Aorta (tissue), 5 donors: Measurements from ENCODE around the gene TRAF1. TPM values are rescaled to one million over a fixed set of nuclear protein-coding genes. Genes with fewer than 3 reads are reported as not detected.
A peak's percentile ranks its signal among the peaks of the same experiment; 100 is the strongest.

Source experiments
- ATAC-seq: fragments of 200-7000 bp; cut with Tn5 transposase; one replicate; pipeline ENCODE4 v1.9.1; 2022; ENCODE audit warnings: moderate library complexity; ENCODE audit not compliant: low FRiP score
- DNase-seq, 2 donors: peaks; one replicate each; pipeline ENCODE4 v3.0.0-alpha.2; 2020
- H3K27ac ChIP-seq, 2 donors: one replicate each; pipeline ENCODE4 v1.5.1; 2013; ENCODE audit warnings: low read length in 2 of 2, mild to moderate bottlenecking in 2 of 2, moderate library complexity in 2 of 2, control low read depth in 1 of 2, inconsistent platforms in 1 of 2, low read depth in 1 of 2
- H3K27me3 ChIP-seq, 2 donors: one replicate each; pipeline ENCODE4 v1.6.1; 2013; ENCODE audit warnings: control low read depth in 1 of 2, low read length in 1 of 2, mild to moderate bottlenecking in 1 of 2, moderate library complexity in 1 of 2; ENCODE audit not compliant: insufficient read depth in 2 of 2, control insufficient read depth in 1 of 2
- H3K36me3 ChIP-seq, 2 donors: one replicate each; pipeline ENCODE4 v1.6.1; 2013; ENCODE audit warnings: control low read depth in 1 of 2, low read length in 1 of 2, mild to moderate bottlenecking in 1 of 2; ENCODE audit not compliant: insufficient read depth in 2 of 2, control insufficient read depth in 1 of 2
- H3K4me1 ChIP-seq, 2 donors: one replicate each; pipeline ENCODE4 v1.6.1; 2013; ENCODE audit warnings: low read length in 2 of 2, control low read depth in 1 of 2, mild to moderate bottlenecking in 1 of 2, moderate library complexity in 1 of 2; ENCODE audit not compliant: insufficient read depth in 2 of 2, control insufficient read depth in 1 of 2
- H3K4me3 ChIP-seq, 2 donors: one replicate each; pipeline ENCODE4 v1.5.1; 2013; ENCODE audit warnings: low read length in 2 of 2, control low read depth in 1 of 2, mild to moderate bottlenecking in 1 of 2
- H3K9me3 ChIP-seq: one replicate; pipeline ENCODE4 v1.6.1; 2013; ENCODE audit warnings: mild to moderate bottlenecking, low read length; ENCODE audit not compliant: control insufficient read depth
- WGBS, 2 donors: extraction: QIAGEN DNeasy Blood & Tissue Kit; methylation state at CpG; one replicate each; pipeline ENCODE4 v1.1.7; 2013; 5-methylcytosine and 5-hydroxymethylcytosine counted together
- intact Hi-C, 2 donors: fragments of 100-400 bp; cut with DNase I; formaldehyde crosslinking; loops; one replicate each; pipeline versions ENCODE4 v1.14.2 to v1.15.0; 2022
- polyA plus RNA-seq, 2 donors: library from polyadenylated mRNA; stranded (reverse); fragments of 200-250 nt; gene quantifications; one replicate each; pipeline ENCODE4 v1.2.3, GENCODE V29; 2013
- total RNA-seq, 2 donors: library from RNA; stranded (reverse); fragmentation: NEBNext Ultra II Directional; extraction: Animal tissue kit (Norgen Biotek cat#: 25700); gene quantifications; one replicate each; pipeline ENCODE4 v1.2.1, GENCODE V29; 2021
- donor health status: healthy with polysubstance abuse.
- donor health status: Bipolar disorder and iron deficiency.
- donor health status: DM: no; HTN: no; CAD: no.
- donor health status: DM: no; HTN: no; CAD: no.
- donor health status: DM: yes; HTN: yes; CAD: no.

The TRAF1 gene
- total and polyA plus RNA-seq, 4 donors = 10.5 to 43.3 (median 22.8) TPM

DNA sequence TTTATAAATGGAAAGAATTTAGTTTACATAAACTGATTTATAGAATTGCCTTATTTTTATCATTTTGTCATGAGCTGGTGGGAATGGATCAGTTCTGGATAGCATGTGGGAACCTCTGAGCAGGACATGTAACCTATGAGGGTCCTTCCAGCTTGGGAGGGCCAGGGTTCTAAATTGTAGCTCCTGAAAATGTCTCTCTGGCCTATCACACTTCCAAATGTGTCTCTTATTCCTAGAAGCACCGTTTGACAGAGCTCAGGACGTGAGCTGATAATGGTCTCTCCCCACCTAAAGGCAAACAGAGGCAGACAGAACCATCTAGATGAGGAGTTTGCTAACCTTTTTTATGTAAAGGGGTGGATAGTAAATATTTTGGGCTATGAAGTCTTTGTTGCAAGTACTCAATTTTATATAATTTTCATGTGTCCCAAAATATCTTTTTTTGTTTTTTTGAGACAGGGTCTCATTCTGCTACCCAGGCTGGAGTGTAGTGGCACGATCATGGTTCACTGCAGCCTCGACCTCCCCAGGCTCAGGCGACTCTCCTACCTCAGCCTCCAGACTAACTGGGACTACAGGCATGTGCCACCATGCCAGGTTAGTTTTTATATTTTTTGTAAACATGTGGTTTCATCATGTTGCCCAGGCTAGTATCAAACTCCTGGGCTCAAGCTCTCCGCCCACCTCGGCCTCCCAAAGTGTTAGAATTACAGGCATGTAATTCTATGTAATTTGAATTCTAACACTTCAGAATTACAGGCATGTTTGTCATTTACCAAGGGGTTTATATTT, 4.0 kb downstream of the TRAF1 start:
- Histone ChIP-seq H3K4me3 (no peak overlapping the region), H3K27me3 (no peaks in the 10 kb centered on the region), H3K36me3 (no peaks in the 10 kb centered on the region), H3K27ac (peak overlapping the region in 1 of 2 donors; percentile 81), H3K9me3 (no peaks in the 10 kb centered on the region), H3K4me1 (peaks cover 0 to 4% of the 10 kb centered on the region in 2 donors)
- DNase-seq (no peak), ATAC-seq (no peak)
- intact Hi-C loops = no loop called here
- WGBS, 2 donors = 61 to 65% methylated on average over 7 of the region's 7 CpGs

DNA sequence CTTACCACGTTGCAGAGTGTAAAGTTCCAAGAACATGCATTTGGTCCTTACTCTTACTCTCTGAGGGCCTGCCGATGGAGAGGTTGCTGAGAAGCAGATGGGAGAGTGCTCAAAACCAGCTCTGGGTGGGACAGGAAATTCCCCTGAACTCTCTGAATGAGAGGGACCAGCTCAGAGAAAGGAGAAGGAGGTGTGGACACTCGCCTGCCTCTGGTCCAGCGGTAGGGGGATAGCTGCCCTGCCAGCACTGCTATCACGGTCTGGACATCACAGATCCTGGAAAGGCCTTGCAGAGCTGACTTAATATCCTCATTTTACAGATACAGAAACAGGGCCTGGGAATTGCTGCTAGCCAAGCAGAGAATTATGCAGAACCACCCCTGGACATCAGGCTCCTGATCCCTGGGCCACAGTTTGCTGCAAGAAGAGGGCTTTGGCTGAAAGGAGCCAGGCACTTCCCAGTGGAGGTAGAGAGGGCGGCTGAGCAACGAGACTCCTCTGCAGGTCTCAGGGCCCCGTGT, 4.9 kb downstream of the TRAF1 start:
- intact Hi-C loops = no loop called here
- H3K4me1 ChIP-seq = peaks cover 0 to 5% of the 10 kb centered on the region in 2 donors
- DNase-seq (no peak), ATAC-seq (no peak)
- H3K27me3 ChIP-seq = no peaks in the 10 kb centered on the region
- H3K36me3 ChIP-seq = no peaks in the 10 kb centered on the region
- H3K9me3 ChIP-seq = peaks cover 2% of the 10 kb centered on the region
- 8% methylated on average over 8 of the region's 8 CpGs for WGBS, 2 donors
- H3K27ac ChIP-seq = peak overlapping the region in 1 of 2 donors; percentile 80
- no peak overlapping the region for H3K4me3 ChIP-seq

DNA sequence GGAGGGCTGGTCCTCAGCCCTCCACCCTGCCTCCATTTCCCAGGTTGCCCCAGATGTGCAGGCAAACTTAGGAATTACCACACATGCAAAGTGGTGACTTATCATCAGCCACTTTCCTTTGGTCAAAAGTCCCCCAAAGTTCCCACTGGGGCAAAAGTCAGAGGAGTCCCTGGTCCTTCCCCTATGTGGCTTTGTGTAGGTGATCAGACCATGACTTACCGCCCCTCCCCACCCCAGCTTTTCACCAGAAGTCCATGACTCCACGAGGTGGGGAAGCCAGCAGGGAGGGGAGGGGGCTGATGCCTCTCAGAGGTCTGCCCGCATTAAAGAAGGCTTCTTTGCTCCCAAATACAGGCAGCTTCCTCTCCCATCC, 5.8 kb downstream of the TRAF1 start:
- H3K27me3 ChIP-seq = no peaks in the 10 kb centered on the region
- H3K4me3 ChIP-seq = no peak overlapping the region
- H3K9me3 ChIP-seq = peaks cover 2% of the 10 kb centered on the region
- peak overlapping the region; percentile 50 to 79 for H3K27ac ChIP-seq
- ATAC-seq (no peak), DNase-seq (no peak)
- WGBS, 2 donors = 43 to 60% methylated on average over 3 of the region's 3 CpGs
- intact Hi-C loops = no loop called here
- peaks cover 0 to 7% of the 10 kb centered on the region in 2 donors for H3K4me1 ChIP-seq
- no peaks in the 10 kb centered on the region for H3K36me3 ChIP-seq

DNA sequence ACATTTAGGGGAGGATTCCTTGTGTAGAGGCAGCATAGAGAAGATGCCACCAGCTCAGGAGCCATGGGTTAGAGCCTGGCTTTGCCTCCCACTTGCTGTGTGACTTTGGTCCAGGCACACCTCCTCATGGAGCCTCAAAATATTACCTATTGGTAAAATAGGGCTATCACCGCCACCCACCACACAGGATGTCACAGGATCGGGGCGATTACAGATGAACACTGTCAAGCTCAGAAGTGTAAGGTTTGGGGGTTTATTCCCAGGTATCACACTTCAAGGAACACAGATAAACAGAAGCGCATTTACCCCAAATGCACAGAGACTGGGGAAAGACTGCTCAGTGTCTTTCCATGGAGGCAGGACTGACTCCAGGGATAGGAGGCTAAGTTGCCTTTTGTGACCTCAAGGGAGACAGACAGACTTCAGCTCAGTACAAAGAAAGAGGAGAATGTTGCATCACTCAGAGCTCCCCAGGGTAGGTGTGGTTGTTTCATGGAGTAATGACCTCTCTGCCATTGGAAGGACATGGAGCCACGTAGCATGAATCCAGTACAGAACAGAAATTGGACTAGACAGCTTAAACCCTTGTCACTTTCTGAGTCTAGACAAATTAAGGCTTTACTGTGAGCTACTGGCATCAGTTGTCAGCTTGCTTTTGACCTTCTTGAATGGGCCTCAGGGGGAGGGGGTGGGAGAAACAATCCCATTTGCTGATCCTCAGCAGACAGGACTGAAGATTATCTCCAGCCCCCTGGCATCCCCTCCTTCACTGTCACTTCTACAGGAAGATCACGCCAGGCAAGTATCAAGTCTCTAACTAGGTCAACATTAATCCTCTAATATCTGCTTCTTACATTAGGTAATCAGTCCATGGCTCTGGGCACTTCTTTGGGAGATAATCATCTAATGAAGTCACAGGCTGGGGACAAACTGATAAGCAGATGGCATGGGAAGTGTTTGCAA, 6.5 kb downstream of the TRAF1 start:
- no peaks in the 10 kb centered on the region for H3K36me3 ChIP-seq
- WGBS, 2 donors = 78 to 83% methylated on average over 6 of the region's 6 CpGs
- peak overlapping the region; percentile 50 to 79 for H3K27ac ChIP-seq
- peaks cover 0 to 7% of the 10 kb centered on the region in 2 donors for H3K4me1 ChIP-seq
- intact Hi-C loops = no loop called here
- H3K27me3 ChIP-seq = no peaks in the 10 kb centered on the region
- H3K9me3 ChIP-seq = peaks cover 2% of the 10 kb centered on the region
- no peak overlapping the region for H3K4me3 ChIP-seq
- no peak for DNase-seq
- ATAC-seq = peak; percentile 24

DNA sequence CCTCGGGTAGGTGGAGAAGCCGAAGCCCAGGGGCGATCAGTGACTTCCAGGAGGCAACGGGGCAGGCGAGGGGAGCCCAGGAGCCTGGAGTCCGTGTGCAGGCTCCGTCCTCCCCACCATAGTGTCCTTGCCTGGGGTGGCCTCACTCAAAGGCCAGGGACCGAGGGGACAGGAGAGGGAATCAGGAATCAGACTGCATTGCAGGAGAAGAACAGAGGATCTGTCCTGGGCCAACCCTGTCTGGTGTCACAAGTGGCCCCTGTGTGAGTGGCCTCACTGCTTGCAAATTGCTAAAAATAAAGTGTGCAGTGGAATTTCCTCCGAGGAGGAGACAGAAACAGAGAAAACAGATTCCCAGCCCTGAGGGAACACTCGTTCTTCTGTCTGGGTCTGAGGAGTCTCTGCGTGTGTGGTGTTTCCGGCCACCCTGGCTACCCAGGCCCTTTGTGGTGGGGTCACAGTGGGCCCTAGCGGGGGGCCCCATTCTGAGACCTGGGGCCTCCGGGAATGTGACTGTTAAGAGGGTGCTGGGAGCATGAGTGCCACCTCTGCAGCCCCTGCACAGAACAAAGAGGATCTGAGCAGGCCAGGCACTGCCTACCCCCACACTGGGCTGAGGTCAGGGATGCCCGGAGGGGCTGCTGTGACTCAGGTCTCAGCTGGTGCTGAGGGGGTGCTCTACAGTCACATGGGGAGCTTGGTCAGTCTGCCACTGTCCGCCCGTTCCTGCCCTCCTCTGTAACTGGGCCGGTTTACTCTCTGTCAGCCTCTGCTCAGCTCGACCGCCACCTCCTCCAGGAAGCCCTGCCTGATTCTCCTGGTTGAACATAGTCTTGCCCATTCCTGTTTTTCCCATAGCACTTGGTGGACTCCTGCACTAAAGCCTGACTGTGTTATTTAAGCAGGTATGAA, 7.4 kb downstream of the TRAF1 start:
- peak overlapping the region; percentile 50 to 79 for H3K27ac ChIP-seq
- no peaks in the 10 kb centered on the region for H3K36me3 ChIP-seq
- no peak overlapping the region for H3K4me3 ChIP-seq
- peak; percentile 47 for ATAC-seq
- H3K4me1 ChIP-seq = peaks cover 0 to 7% of the 10 kb centered on the region in 2 donors
- DNase-seq = peak in 1 of 2 donors; percentile 67
- WGBS, 2 donors = 16 to 19% methylated on average over 20 of the region's 20 CpGs
- intact Hi-C loops = no loop called here
- no peaks in the 10 kb centered on the region for H3K27me3 ChIP-seq
- H3K9me3 ChIP-seq = peaks cover 2% of the 10 kb centered on the region

DNA sequence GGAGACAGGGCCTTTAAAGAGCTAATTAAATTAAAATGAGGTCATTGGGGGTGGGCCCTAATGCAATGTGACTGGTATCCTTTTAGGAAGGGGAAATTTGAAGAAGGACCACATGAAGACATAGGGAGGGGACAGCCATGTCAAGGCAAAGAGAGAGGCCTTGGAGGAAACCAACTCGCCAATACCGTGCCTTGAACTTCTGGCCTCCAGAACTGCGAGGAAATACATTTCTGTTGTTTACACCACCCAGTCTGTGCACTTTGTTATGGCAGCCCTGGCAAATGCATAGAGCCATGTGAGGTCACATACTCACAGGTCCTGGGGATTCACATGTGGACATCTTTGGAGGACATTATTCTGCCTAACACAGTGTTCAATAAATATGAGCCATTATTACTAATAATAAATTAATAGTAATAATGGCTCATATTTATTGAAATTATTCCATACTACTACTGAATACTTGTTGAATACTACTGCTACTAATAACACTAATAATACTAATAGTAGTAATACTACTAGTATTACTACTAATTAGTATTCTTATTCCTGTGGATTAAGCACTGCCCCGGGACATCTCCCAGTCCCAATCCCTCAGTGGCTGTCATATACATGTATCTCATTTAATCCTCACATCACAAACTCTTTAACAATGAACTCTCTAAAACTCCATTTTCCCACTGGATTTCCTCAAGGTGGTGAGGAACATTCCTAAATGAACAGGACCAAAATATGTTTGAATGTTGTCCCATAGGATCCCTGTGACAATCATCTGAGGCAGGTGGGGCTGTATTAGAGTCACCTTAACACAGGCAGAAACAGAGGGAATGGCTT, 8.4 kb downstream of the TRAF1 start:
- Histone ChIP-seq H3K9me3 (peaks cover 2% of the 10 kb centered on the region), H3K4me3 (no peak overlapping the region), H3K27me3 (no peaks in the 10 kb centered on the region), H3K27ac (peak overlapping the region; percentile 50 to 79), H3K4me1 (peaks cover 0 to 7% of the 10 kb centered on the region in 2 donors), H3K36me3 (no peaks in the 10 kb centered on the region)
- intact Hi-C loops = no loop called here
- ATAC-seq (no peak), DNase-seq (peak in 1 of 2 donors; percentile 6)
- WGBS, 2 donors = 95% methylated on average over 4 of the region's 4 CpGs

DNA sequence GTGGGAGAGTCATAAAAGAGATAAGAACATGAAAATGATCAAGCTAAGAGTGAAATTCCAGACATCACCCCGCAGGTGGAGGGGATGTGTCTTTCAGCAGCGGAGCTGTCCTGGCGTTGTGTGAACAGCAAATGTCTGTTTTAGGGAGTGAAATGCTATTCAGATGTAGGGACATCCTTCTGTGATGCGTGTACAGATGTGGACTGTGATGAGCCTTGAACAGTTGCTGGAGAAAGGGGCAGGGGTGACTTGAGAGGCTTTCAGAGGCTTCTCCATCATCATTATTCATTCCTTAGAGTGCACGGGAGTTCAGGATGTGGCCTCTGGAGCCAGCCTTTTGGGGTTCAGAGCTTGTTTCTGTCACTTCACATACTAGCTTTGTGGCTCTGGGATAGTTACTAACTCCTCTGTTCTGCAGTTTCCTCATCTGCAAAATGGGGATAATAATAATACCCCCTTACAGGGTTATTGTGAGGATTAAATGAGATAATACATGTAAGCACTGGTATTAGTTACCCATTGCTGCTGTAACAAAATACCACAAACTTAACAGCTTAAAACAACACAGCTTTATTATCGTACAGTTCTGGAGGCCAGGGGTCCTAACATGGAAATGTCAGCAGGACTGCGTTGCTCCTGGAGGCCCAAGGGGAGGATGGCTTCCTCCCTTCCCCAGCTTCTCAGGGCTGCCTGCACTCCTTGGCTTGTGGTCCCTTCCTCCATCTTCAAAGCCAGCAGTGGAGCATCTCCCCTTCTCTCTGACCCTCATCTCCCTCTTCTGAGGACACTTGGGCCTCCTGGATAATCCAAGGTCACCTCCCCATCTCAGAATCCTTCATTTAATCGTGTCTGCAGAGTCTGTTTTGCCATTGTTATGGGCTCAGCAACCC, 9.4 kb downstream of the TRAF1 start:
- H3K36me3 ChIP-seq = peaks cover 0 to 2% of the 10 kb centered on the region in 2 donors
- H3K4me1 ChIP-seq = peaks cover 0 to 7% of the 10 kb centered on the region in 2 donors
- peak in 1 of 2 donors; percentile 25 for DNase-seq
- peaks cover 2% of the 10 kb centered on the region for H3K9me3 ChIP-seq
- no peak overlapping the region for H3K4me3 ChIP-seq
- WGBS, 2 donors = 83 to 87% methylated on average over 8 of the region's 8 CpGs
- intact Hi-C loops = no loop called here
- no peaks in the 10 kb centered on the region for H3K27me3 ChIP-seq
- peak overlapping the region; percentile 59 to 85 for H3K27ac ChIP-seq
- no peak for ATAC-seq
